HG02885 (cell line): ENCODE data around the gene TMCC1.
"Not testable (repeated sequence)": the region's sequence is repeated elsewhere in the genome, so short reads cannot be mapped to it uniquely, and the experiment has no call there.

Source experiments
- ATAC-seq: cut with Tn5 transposase; IDR thresholded peaks from one replicate; pipeline ENCODE4 v1.9.1; 2021; ENCODE audit warnings: mild to moderate bottlenecking; ENCODE audit not compliant: unreplicated experiment, poor library complexity

Gene TMCC1

GRCh38 chr3:129837065-129837642, 56.4 kb downstream of the TMCC1 start:
- ATAC-seq: no peak

- ATAC-seq: no peak
These were observed 57.0 kb downstream of the TMCC1 start for GRCh38 chr3:129836381-129837064.

- ATAC-seq: no peak
These were observed 58.3 kb downstream of the TMCC1 start for GRCh38 chr3:129835198-129835597.

- ATAC-seq: no peak
These were observed 58.9 kb downstream of the TMCC1 start for GRCh38 chr3:129834580-129834979.

GRCh38 chr3:129831942-129832341, 61.6 kb downstream of the TMCC1 start:
- ATAC-seq: not testable (repeated sequence)

- ATAC-seq: no peak
These were observed 62.0 kb downstream of the TMCC1 start for GRCh38 chr3:129831503-129831902.

GRCh38 chr3:129829640-129830039, 63.9 kb downstream of the TMCC1 start:
- no peak for ATAC-seq

GRCh38 chr3:129827765-129828164, 65.7 kb downstream of the TMCC1 start:
- peak; percentile 85 for ATAC-seq

GRCh38 chr3:129824926-129825541, 68.5 kb downstream of the TMCC1 start:
- no peak for ATAC-seq

GRCh38 chr3:129822679-129823078, 70.8 kb downstream of the TMCC1 start:
- no peak for ATAC-seq

- no peak for ATAC-seq
These were observed 71.3 kb downstream of the TMCC1 start for GRCh38 chr3:129822241-129822640.

- ATAC-seq: no peak
These were observed 72.9 kb downstream of the TMCC1 start for GRCh38 chr3:129820587-129820986.

- no peak for ATAC-seq
These were observed 80.9 kb downstream of the TMCC1 start for GRCh38 chr3:129812589-129812988.

- ATAC-seq: no peak
These were observed 84.2 kb downstream of the TMCC1 start for GRCh38 chr3:129809297-129809696.

- no peak for ATAC-seq
These were observed 97.4 kb downstream of the TMCC1 start for GRCh38 chr3:129796146-129796545.

GRCh38 chr3:129795186-129796010, 98.1 kb downstream of the TMCC1 start:
- no peak for ATAC-seq

- ATAC-seq: no peak
These were observed 99.0 kb downstream of the TMCC1 start for GRCh38 chr3:129794311-129795185.

GRCh38 chr3:129793942-129794310, 99.6 kb downstream of the TMCC1 start:
- ATAC-seq: no peak

GRCh38 chr3:129793319-129793718, 100.2 kb downstream of the TMCC1 start:
- no peak for ATAC-seq

GRCh38 chr3:129783470-129783869, 110.0 kb downstream of the TMCC1 start:
- ATAC-seq: no peak
